Caco-2 (cell line): ENCODE results near the gene ATG7. TPM values are rescaled to one million over a fixed set of nuclear protein-coding genes. Genes with fewer than 3 reads are reported as not detected.

Experiments
- BruUV-seq: library from RNA; stranded (reverse); fragments of 400-500 nt; replicated peaks from 2 replicates; lab custom pipeline; 2021; lab: Mats Ljungman, UMichigan
- CTCF ChIA-PET: fragments of 300-600 bp; sonication (Branson Sonifier 250); formaldehyde crosslinking; loops from one replicate; lab custom pipeline; 2022; ENCODE audit warnings: antibody characterized with exemption; lab: Charles Lee
- POLR2A ChIA-PET: fragments of 300-600 bp; sonication (Branson Sonifier 250); formaldehyde crosslinking; loops from one replicate; lab custom pipeline; 2022; ENCODE audit warnings: antibody characterized with exemption; lab: Charles Lee
- DNase-seq, 2 experiments: peaks; one replicate each; pipeline versions ENCODE4 v3.0.0 to v3.0.0-alpha.2; 2020 to 2022
- H3K27me3 ChIP-seq: replicated peaks from 2 replicates; pipeline ENCODE4 v1.6.0; 2011; ENCODE audit warnings: low read length; ENCODE audit not compliant: control insufficient read depth, insufficient read depth
- H3K36me3 ChIP-seq: 2 replicates; pipeline ENCODE4 v1.5.1; 2011; ENCODE audit warnings: low read length; ENCODE audit not compliant: control insufficient read depth, insufficient read depth
- H3K4me1 ChIP-seq: fragments of 250-450 bp; sonication (Bioruptor Pico); 2 replicates; pipeline ENCODE4 v1.5.1; 2020; ENCODE audit warnings: mild to moderate bottlenecking
- H3K4me3 ChIP-seq: 2 replicates; pipeline ENCODE4 v1.5.1; 2011; ENCODE audit warnings: low read depth, mild to moderate bottlenecking, control low read depth, low read length
- H3K9me3 ChIP-seq: fragments of 250-450 bp; sonication (Bioruptor Pico); 2 replicates; pipeline ENCODE4 v1.5.1; 2020; ENCODE audit warnings: mild to moderate bottlenecking, moderate library complexity
- H3K27ac Mint-ChIP-seq: one replicate; pipeline ENCODE4 v1.8.0; 2022; ENCODE audit warnings: mixed read lengths; ENCODE audit not compliant: unreplicated experiment
- H3K27me3 Mint-ChIP-seq: one replicate; pipeline ENCODE4 v1.8.0; 2022; ENCODE audit warnings: mixed read lengths; ENCODE audit not compliant: insufficient read depth, unreplicated experiment
- H3K36me3 Mint-ChIP-seq: one replicate; pipeline ENCODE4 v1.8.0; 2022; ENCODE audit warnings: mild to moderate bottlenecking, mixed read lengths; ENCODE audit not compliant: insufficient read depth, unreplicated experiment
- H3K4me1 Mint-ChIP-seq: one replicate; pipeline ENCODE4 v1.8.0; 2022; ENCODE audit warnings: low read depth, mixed read lengths; ENCODE audit not compliant: unreplicated experiment
- H3K4me3 Mint-ChIP-seq: one replicate; pipeline ENCODE4 v1.8.0; 2022; ENCODE audit warnings: mild to moderate bottlenecking, moderate library complexity, mixed read lengths; ENCODE audit not compliant: unreplicated experiment
- H3K9me3 Mint-ChIP-seq: one replicate; pipeline ENCODE4 v1.8.0; 2022; ENCODE audit warnings: mixed read lengths; ENCODE audit not compliant: unreplicated experiment
- intact Hi-C: fragments of 100-400 bp; cut with micrococcal nuclease; formaldehyde crosslinking; loops from one replicate; pipeline ENCODE4 v1.10.0; 2022; ENCODE audit not compliant: unreplicated experiment
- total RNA-seq: library from RNA; stranded (reverse); gene quantifications from 2 replicates; pipeline ENCODE4 v1.2.3, GENCODE V29; 2022
- TF ChIP-seq, protein P1 (sequence below), 2 experiments: fragments of 200-600 bp in 1 of 2; IDR thresholded peaks; 1 replicate in 1 of 2; 2 replicates in 1 of 2; pipeline versions ENCODE4 v1.5.1 to v1.8.0; 2011 to 2022; ENCODE audit warnings: antibody characterized with exemption in 1 of 2, control low read depth in 1 of 2, inconsistent platforms in 1 of 2, low read depth in 1 of 2, low read length in 1 of 2, mild to moderate bottlenecking in 1 of 2, moderate library complexity in 1 of 2; ENCODE audit not compliant: insufficient read depth in 1 of 2, severe bottlenecking in 1 of 2, unreplicated experiment in 1 of 2

Gene ATG7
- total RNA-seq, 1 experiment from 2014 or later: 24.4 TPM

DNA sequence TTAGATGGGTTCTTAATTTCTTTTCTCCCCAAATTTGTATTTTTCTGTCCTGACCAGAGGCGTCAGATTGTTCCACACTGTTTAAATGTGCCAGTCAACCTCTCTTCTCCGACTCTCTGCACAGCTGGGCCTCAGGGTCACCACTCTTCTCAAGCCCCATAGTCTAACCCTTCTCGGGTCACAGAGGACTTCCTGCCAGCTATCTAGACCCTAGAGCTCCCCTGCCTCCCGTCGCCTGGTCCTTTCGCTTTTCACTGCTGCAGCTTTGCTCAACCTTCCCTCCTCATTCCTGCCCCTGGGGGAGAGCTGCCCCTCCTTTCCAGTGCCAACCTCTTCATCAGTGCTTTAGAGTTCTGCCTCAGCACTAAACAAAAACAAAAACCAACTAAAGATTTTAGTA lies 151.7 kb downstream of the ATG7 start:
- ChIA-PET POLR2A (no interaction called here), CTCF (no interaction called here)
- no peak overlapping the region for H3K4me3 Mint-ChIP-seq

DNA sequence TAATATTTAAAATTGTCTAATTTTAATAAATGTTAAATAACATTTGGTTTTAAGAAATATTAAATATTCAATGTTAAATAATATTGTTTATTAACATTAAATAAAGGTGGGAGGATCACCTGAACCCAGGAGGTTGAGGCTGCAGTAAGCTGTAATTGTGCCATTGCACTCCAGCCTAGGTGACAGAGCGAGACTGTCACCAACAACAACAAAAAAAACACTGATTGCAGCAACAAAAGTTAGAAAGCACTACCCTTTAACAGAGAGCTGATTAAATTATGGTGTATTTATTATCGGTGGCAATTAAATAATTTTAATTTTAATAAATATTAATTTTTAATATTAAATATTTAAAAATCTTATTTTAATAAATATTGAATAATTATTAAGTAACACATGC lies 152.1 kb downstream of the ATG7 start:
- Mint-ChIP-seq H3K4me3 (no peak overlapping the region), H3K4me1 (no peaks in the 10 kb centered on the region)
- no TSS peak for BruUV-seq

More for the DNA sequence above, 151.7 kb downstream of the ATG7 start:
- Mint-ChIP-seq H3K27ac (no peak overlapping the region), H3K9me3 (no peaks in the 10 kb centered on the region), H3K27me3 (no peaks in the 10 kb centered on the region), H3K36me3 (no peaks in the 10 kb centered on the region), H3K4me1 (no peaks in the 10 kb centered on the region)
- H3K9me3 ChIP-seq: no peaks in the 10 kb centered on the region
- H3K27me3 ChIP-seq: no peaks in the 10 kb centered on the region
- no peak overlapping the region for H3K4me3 ChIP-seq
- no peaks in the 10 kb centered on the region for H3K4me1 ChIP-seq
- no peak for DNase-seq
- TF ChIP-seq, protein P1, sequence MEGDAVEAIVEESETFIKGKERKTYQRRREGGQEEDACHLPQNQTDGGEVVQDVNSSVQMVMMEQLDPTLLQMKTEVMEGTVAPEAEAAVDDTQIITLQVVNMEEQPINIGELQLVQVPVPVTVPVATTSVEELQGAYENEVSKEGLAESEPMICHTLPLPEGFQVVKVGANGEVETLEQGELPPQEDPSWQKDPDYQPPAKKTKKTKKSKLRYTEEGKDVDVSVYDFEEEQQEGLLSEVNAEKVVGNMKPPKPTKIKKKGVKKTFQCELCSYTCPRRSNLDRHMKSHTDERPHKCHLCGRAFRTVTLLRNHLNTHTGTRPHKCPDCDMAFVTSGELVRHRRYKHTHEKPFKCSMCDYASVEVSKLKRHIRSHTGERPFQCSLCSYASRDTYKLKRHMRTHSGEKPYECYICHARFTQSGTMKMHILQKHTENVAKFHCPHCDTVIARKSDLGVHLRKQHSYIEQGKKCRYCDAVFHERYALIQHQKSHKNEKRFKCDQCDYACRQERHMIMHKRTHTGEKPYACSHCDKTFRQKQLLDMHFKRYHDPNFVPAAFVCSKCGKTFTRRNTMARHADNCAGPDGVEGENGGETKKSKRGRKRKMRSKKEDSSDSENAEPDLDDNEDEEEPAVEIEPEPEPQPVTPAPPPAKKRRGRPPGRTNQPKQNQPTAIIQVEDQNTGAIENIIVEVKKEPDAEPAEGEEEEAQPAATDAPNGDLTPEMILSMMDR (IDR thresholded peaks at IDR 0.05; ENCODE audit: insufficient read depth in 1 of 2, low read depth in 1 of 2, low read length in 1 of 2, severe bottlenecking in 1 of 2, unreplicated experiment in 1 of 2): no peak
- no TSS peak for BruUV-seq
- H3K36me3 ChIP-seq: no peaks in the 10 kb centered on the region
- intact Hi-C loops: no loop called here

DNA sequence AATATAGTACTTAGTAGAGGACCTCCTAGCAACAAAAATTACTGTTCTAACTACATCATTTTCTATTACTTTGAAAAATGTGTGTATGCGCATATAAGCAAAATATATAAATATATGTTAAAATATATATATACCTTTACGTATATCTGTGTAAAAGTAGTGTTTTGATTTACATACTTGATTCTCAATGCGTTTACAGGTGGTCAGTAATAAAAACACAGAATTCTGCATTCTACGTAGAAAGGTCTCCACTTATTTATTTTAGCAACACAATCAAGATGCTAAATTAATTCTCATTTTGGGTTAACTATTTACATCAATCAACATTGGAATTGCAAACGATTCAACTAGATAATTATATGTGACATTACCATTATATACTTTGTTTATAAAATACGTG lies 158.0 kb downstream of the ATG7 start:
- Histone ChIP-seq H3K9me3 (no peaks in the 10 kb centered on the region), H3K4me3 (no peak overlapping the region), H3K36me3 (no peaks in the 10 kb centered on the region), H3K4me1 (no peaks in the 10 kb centered on the region), H3K27me3 (no peaks in the 10 kb centered on the region)
- Mint-ChIP-seq H3K4me1 (no peaks in the 10 kb centered on the region), H3K9me3 (no peaks in the 10 kb centered on the region), H3K36me3 (no peaks in the 10 kb centered on the region), H3K4me3 (no peak overlapping the region), H3K27ac (no peak overlapping the region), H3K27me3 (no peaks in the 10 kb centered on the region)
- POLR2A ChIA-PET: no interaction called here
- no TSS peak for BruUV-seq
- CTCF ChIA-PET: no interaction called here
- TF ChIP-seq, protein P1 (IDR thresholded peaks at IDR 0.05; ENCODE audit: insufficient read depth in 1 of 2, low read depth in 1 of 2, low read length in 1 of 2, severe bottlenecking in 1 of 2, unreplicated experiment in 1 of 2): no peak
- no peak for DNase-seq
- intact Hi-C loops: no loop called here

More for the DNA sequence above, 152.1 kb downstream of the ATG7 start:
- Histone ChIP-seq H3K9me3 (no peaks in the 10 kb centered on the region), H3K4me1 (no peaks in the 10 kb centered on the region), H3K27me3 (no peaks in the 10 kb centered on the region), H3K4me3 (no peak overlapping the region), H3K36me3 (no peaks in the 10 kb centered on the region)
- H3K27ac Mint-ChIP-seq: no peak overlapping the region
- intact Hi-C loops: no loop called here
- H3K9me3 Mint-ChIP-seq: no peaks in the 10 kb centered on the region
- TF ChIP-seq, protein P1 (IDR thresholded peaks at IDR 0.05; ENCODE audit: insufficient read depth in 1 of 2, low read depth in 1 of 2, low read length in 1 of 2, severe bottlenecking in 1 of 2, unreplicated experiment in 1 of 2): no peak
- POLR2A ChIA-PET: no interaction called here
- no peak for DNase-seq
- H3K36me3 Mint-ChIP-seq: no peaks in the 10 kb centered on the region
- no peaks in the 10 kb centered on the region for H3K27me3 Mint-ChIP-seq
- CTCF ChIA-PET: no interaction called here
